Measurements from ENCODE around the gene DNAJB8. TPM values are rescaled to one million over a fixed set of nuclear protein-coding genes. Genes with fewer than 3 reads are reported as not detected.

Gene DNAJB8
- total RNA-seq, 4 donors from 2014 or later: not detected

GRCh38 chr3:128504963-128505730 is 38.5 kb upstream of the DNAJB8 start:
- TF ChIP-seq CTCF (IDR thresholded peaks at IDR 0.05) (no peak), POLR2A (IDR thresholded peaks at IDR 0.05) (no peak), EP300 (IDR thresholded peaks at IDR 0.05) (no peak)
- H3K4me3 ChIP-seq: no peak overlapping the region
- H3K27ac ChIP-seq: no peak overlapping the region
- no peak for DNase-seq (ENCODE audit: low spot score in 2 of 2)
- no peaks in the 10 kb centered on the region for H3K36me3 ChIP-seq
- peaks cover 0 to 5% (median 0%) of the 10 kb centered on the region in 4 donors for H3K9me3 ChIP-seq
- 92 to 93% methylated on average over 12 of the region's 12 CpGs for WGBS, 2 donors
- H3K27me3 ChIP-seq: peaks cover 0 to 74% of the 10 kb centered on the region in 2 donors
- H3K4me1 ChIP-seq: no peaks in the 10 kb centered on the region

- H3K4me1 ChIP-seq: no peaks in the 10 kb centered on the region
- peaks cover 3 to 81% of the 10 kb centered on the region in 2 donors for H3K27me3 ChIP-seq
- no peak for DNase-seq (ENCODE audit: low spot score in 2 of 2)
- H3K36me3 ChIP-seq: no peaks in the 10 kb centered on the region
- WGBS, 2 donors: 87 to 89% methylated on average over 5 to 8 of the region's 8 CpGs
- TF ChIP-seq POLR2A (IDR thresholded peaks at IDR 0.05) (no peak), EP300 (IDR thresholded peaks at IDR 0.05) (no peak), CTCF (IDR thresholded peaks at IDR 0.05) (no peak)
- no peak overlapping the region for H3K4me3 ChIP-seq
- no peak overlapping the region for H3K27ac ChIP-seq
- H3K9me3 ChIP-seq: peaks cover 0 to 5% (median 0%) of the 10 kb centered on the region in 4 donors
These were observed 37.8 kb upstream of the DNAJB8 start for GRCh38 chr3:128504533-128504915.

- Histone ChIP-seq H3K4me3 (no peak overlapping the region), H3K27ac (no peak overlapping the region), H3K36me3 (no peaks in the 10 kb centered on the region), H3K27me3 (peaks cover 7 to 81% of the 10 kb centered on the region in 2 donors), H3K4me1 (no peaks in the 10 kb centered on the region), H3K9me3 (peaks cover 0 to 5% (median 0%) of the 10 kb centered on the region in 4 donors)
- 88 to 91% methylated on average over 10 of the region's 10 CpGs for WGBS, 2 donors
- no peak for DNase-seq (ENCODE audit: low spot score in 2 of 2)
- TF ChIP-seq CTCF (IDR thresholded peaks at IDR 0.05) (no peak), POLR2A (IDR thresholded peaks at IDR 0.05) (no peak), EP300 (IDR thresholded peaks at IDR 0.05) (no peak)
These were observed 37.3 kb upstream of the DNAJB8 start for GRCh38 chr3:128503751-128504532.

GRCh38 chr3:128503164-128503651 is 36.5 kb upstream of the DNAJB8 start:
- 88 to 89% methylated on average over 12 of the region's 12 CpGs for WGBS, 2 donors
- no peak overlapping the region for H3K4me3 ChIP-seq
- H3K36me3 ChIP-seq: no peaks in the 10 kb centered on the region
- TF ChIP-seq POLR2A (IDR thresholded peaks at IDR 0.05) (no peak), EP300 (IDR thresholded peaks at IDR 0.05) (no peak), CTCF (IDR thresholded peaks at IDR 0.05) (no peak)
- peaks cover 0 to 5% (median 0%) of the 10 kb centered on the region in 4 donors for H3K9me3 ChIP-seq
- H3K27ac ChIP-seq: no peak overlapping the region
- peaks cover 7 to 82% of the 10 kb centered on the region in 2 donors for H3K27me3 ChIP-seq
- H3K4me1 ChIP-seq: peaks cover 0 to 1% (median 0%) of the 10 kb centered on the region in 4 donors
- DNase-seq (ENCODE audit: low spot score in 2 of 2): no peak
